Measurements from ENCODE around the gene TESPA1.
"Not testable (repeated sequence)": the region's sequence is repeated elsewhere in the genome, so short reads cannot be mapped to it uniquely, and the experiment has no call there.

The TESPA1 gene

DNA sequence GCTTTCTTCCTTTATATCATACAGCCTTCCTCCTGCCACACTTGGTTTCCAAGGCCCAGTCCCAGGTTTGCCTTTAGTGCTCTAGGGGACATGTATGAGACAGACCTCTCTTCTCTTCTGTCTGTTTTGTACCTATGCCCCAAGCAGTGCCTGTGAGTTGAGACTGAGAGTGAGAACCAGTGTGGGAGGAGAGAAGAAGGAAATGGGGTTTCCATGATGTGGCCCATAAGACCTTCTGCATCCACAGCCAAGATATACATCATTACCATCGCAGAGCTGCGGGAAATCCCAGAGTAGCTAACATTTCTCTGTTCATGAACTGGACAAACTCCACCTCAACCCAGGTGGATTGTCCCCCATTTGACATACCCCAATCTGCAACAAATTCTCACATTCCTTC lies 2.8 kb downstream of the TESPA1 start:
- DNase-seq, result no peak

DNA sequence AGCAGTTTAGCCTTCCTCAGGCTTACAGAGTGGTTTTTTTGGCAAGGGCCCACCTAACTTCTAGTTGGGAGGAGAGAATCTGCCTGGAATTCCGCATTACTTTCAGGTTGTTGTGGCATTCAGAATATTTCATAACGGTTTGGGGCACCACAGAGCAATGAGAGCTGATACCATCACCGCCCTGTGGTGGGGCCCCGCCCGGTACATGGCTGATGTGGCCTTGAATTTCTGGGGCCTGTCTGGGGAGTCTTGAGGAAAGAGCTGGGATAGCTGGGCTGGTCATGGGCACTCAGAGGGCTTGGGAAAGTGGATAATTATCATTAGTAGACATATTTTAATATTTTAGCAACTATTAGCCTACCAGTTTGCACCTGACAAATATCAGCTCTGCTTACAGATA lies 4.2 kb downstream of the TESPA1 start:
- no peak for DNase-seq

DNA sequence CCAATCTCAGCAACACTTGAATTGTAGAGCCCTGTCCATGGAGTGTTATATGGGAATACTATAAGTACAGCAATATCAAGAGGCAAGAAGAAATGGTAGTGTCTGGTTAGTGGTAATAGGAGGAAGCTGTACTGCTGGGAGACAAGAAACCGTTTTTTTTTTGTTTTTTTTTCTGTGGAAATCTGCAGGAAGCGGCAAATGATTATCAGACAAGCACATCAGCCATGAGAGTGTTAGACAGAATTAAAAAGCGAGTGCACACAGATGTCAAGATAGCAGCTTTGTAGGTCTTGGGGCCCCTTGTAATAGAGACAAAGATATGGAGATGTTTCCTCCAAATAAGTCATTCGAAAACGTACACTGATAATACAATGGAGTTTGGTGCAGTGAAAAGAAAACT lies 6.7 kb downstream of the TESPA1 start:
- DNase-seq, result no peak

DNA sequence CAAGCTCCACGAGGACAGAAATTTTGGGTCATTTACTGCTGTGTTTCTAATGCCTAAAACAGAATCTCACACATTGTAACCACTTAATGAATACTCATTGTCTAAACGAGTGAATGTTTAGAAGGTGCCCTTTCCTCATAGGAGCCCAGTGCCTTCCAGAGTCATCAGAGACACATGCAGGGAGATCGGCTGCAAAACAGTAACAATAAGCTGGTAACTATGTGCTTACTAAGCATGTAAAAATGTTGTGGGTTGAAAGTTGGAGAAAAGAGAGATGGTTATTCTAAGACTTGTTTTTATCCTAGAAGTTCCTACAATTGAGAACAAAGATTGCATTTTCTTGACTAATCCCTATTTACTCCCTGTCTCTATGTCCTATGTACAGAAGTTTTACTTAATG lies 7.4 kb downstream of the TESPA1 start:
- DNase-seq, result peak; percentile 60

DNA sequence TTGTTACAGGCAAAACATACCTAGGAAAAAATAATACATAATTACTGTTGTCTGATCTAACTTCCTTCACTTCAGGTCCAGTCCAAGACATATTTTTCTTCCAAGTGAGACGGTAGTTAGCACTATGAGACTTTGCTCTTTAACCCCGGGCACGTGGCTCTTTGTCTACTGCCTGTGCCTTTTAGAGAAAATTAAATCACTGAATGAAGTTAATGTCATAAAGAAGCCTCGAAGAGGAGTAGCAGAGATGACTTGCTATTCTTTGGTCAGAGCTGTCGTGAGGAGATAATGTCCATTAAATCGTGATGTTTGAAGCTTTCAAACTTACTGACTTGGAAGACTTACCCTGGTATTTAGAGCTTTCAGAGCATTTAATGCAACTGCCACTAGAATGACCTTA lies 8.7 kb downstream of the TESPA1 start:
- DNase-seq, result no peak

DNA sequence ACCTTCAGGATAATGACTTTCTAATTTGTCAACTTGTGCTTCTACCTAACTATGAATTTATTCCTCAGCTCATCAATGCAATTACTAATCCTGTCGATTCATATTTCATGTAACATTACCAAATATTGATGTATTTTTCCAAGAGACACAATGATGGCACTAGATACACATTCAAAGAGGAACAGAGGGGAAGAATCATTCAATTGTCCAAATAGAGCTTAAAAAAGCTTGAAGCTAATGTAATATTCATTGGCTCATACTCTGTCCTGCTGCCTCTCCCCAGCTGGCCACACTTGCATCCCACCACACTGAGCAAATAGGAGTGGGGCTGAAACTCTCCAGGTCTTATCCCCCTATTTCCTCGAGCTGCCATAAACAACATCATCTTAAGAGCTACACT lies 9.3 kb downstream of the TESPA1 start:
- no peak for DNase-seq

DNA sequence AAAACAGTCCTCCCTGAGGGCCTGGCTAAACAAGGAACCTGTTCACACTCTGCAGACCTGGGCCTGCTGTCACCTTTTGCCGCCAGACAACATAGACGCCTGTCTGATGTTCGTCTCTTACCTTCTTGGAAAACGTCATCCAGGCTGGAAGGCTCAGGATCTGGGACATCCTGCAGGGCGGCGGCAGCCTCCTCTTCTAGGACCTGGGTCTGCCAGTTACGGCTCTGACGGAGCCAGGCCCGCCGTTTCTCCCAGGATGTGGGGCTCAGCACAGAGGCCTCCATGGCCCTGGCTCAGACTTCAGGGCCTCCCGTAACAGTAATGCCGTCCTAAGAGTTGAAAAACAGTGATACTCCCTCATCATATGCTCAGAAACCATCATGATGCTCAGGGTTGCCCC lies 10.3 kb downstream of the TESPA1 start:
- no peak for DNase-seq

DNA sequence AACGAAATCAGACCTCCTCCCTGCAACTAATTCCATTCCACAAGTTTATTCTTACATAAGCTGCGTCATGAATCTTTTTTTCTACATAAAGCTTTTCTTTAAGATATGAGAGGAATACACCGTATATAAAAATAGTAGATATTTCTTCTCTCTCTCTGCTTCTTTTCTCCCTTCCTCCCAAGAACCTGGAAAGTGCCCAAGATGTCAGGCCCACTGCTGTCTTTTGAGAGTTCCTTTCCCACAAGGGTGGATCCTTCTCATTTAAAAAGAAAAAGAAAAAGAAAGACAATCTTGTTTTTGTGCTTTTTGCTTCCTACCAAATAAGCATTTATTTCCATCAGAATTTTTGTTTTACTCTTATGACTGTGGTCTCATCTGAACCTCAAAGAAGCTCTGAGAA lies 11.0 kb downstream of the TESPA1 start:
- DNase-seq, result no peak

DNA sequence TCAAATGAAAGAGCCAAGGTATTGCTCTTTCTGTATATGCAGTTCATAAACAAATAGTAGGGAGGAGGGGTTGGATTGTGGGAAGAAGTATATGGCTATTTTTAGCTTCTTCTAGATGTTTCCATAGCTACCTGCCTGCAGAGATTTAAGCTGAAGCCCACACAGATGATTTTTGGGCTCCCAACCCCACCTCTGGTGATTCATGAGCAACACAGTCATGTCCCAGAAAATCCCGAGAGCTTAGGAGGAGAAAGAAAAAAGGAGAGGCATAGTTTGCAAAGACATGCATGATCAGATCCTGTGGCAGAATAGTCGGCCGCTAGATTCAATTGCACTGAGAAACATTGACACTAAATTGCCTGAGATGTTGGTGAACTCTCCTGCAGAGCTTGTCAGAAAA lies 13.8 kb downstream of the TESPA1 start:
- DNase-seq, result no peak

DNA sequence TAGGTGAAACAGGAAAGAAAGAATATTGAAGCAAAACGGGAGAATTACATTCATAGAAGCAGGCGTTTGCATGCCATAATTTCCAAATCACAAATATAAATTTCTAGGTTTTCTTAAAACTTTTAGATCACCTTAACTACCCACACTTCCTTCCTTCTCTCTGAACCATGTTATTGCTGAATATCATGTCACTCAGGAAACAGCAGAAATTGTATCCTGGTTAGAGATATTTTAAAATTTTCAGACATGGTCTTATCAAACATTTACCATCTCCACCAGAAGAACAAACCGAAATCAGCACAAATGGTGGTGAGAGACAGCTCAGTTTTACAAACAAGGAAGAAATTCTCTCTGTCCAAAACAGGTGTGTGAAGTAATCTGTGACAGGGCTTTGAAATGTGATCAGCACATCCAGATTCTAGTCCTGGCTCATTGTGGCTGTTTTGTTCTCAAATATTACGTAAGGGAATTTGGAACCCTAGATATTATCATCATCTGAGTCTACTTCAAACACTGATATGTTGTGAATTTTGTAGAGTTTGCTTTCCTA lies 16.3 kb downstream of the TESPA1 start:
- no peak for DNase-seq

DNA sequence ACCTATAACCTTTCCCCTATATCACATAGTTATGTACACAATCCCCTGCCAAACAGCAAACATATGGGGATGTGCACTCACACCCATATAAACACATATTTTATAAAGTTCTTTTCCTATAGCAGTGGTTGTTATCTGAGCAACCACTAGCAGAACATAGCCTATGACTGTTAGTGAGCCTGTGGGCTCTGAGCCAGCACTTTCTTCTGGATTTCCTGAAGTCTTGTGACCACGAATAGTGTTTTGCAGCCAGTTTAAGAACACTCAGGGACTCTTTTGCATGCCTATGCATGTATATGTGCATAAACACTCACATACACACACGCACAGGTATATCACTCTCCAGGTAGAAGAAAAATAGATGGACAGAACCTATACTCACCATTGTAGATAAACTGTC lies 17.1 kb downstream of the TESPA1 start:
- no peak for DNase-seq

DNA sequence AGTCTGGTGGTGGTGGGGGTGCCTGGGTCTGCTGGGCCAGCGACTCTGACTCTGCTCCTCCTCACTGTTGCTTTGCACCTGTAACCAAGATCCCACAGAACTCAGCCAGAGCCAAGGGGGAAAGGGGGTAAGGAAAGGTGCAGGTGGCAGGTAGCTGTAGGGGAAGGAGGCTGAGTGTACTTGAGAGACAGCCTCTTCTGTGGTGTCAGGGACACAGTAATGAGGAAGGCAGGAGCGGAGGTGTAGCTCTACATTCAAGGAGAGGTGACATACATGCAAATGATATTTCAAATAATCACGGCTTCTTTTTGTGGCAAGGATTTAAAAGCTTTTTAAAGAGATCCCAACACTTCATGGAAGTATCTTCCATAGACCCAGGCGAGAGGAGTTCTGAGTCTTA lies 23.4 kb downstream of the TESPA1 start:
- DNase-seq, result no peak

DNA sequence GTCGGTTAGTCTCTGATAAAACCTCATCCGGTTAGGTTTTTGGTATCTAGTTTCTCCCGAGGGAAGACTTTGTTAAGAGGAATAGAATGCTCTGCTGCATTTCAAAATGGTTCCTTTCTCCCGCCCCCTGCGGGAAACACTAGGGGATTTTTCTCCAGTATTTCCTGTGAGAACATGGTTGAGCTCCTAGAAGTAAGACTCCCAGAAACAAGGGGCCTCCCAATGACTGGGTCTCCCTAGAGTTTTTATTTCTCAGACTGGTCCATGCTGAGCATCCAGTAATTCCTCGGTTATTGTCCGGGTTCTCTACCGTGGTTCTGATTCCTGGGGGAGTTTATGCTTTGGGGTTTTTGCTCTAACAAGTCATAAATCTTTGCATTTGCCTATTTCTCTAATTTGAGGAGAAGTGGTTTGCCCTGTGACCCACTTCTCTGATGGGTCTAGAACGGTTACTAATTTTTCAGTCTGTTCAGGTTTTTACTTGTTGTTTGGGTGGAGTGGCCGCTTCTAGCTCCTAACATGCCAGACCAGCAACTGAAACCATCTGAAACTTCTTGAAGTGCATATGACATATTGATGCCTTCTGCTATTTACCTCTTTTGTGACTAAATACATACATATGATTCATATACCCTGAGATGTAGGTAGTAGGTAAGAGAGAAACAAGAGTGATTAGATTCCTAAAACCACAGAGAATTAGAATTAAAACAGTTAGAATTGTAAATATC lies 25.1 kb downstream of the TESPA1 start:
- DNase-seq, result no peak

DNA sequence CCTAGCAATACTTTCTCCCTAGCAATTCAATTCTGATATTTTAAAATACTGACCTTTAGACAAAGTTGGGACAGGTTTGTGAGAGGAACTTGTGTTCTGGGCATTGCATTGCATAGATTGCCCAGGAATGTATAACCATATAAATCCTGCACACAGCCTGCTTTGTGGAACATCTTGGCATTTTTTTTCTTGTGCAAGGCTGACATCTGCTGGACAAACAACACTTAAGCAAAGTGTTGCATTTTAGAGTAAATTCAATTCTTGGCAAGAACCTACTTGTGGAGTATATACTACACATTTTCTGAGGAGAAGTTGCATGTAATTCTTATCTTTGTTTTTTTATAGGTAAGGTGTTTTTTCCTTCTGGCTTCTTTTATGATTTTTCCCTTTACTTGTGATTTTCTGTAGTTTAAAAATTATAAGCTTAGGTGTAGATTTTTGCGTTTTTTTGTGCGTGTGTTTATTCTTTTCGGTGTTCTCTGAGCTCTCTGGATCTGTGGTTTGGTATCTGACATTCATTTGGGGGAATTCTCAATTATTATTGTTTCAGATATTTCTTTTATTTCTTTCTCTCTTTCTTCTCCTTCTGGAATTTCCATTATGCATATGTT lies 26.4 kb downstream of the TESPA1 start:
- peak; percentile 48 for DNase-seq

DNA sequence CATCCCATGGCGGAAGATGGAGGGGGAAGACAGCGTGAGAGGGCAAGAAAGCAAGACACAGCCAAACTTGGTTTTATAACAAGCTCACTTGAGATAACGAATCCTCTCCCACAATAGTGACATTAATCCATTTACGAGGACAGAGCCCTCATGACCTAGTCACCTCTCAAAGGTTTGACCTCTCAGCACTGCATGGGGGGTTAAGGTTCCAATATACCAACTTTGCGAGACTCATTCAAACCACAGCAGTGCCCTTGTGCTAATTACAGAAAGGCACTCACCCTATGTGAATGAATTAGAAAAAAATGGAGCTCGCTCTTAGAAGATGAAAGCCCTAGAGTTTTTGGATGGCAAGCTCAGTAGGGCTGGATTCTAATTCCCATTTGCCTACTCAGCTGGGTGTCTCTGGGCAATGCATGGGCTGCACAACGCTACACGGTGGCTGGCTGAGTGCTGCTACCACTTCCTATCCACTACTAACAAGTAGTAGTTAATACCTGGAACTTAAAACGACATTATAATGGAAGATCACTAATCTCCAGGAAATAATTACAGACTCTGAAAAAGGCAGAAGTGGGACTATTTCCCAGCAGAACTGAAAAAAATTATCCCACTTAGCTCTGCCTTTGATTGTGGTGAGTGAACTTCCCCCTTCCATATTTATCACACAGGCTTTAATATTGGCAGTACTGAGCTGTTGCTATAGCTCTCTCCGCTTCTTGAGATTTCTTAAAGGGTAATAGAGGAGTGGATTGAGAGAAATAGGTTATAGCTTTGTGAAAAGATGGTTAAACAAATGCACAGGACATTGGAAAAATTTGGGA lies 27.5 kb downstream of the TESPA1 start:
- DNase-seq, result no peak

DNA sequence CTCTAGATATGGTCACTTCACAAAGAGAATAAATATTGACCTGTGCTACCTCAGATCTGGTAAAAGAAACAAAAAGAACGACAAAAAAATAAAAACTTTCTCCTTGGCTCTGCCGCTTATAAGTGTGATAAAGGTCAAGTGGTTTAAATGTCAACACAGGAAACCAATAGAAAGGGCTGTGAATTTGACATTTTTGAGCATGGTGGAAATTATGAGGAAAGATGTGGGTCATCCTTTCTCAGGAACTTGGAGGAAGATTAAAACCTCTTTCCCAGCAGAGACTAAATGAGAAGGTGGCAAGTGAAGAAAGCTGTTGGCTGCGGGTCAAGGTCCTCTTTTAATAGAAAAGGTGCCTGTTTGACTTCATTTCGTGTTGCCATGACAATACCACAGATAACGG lies 28.2 kb downstream of the TESPA1 start:
- DNase-seq, result no peak

DNA sequence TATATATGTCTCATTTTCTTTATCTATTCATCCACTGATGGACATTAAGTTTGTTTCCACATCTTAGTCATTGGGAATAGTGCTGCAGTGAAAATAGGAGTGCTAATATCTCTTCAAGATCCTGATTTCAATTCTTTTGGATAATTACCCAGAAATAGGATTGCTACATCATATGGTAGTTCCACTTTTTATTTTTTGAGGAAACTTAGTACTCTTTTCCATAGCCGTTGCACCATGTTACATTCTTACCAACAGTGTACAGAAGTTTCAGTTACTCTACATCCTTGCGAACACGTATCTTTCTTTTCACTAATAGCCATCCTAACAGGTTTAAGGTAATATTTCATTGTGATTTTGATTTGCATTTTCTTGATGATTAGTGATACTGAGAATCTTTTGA lies 29.8 kb downstream of the TESPA1 start:
- DNase-seq, result no peak

DNA sequence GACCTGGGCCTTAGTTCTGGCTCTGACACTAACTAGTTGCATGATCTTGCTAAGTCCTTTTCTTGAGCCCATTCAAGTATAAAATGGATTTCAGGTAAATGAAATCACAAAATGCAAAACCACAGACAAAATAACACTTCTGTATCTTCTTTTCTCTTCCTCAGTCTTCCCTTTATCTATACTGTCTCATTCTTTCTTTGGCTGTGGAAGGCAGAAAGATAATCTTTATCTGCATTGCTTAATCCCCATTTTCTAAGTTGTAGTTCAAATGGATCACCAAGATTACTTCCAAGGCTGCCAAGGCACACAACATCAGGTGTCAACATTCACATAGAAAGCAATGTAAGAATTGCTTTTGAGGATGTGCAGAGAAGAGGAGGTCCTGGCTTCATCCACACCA lies 30.3 kb downstream of the TESPA1 start:
- no peak for DNase-seq

DNA sequence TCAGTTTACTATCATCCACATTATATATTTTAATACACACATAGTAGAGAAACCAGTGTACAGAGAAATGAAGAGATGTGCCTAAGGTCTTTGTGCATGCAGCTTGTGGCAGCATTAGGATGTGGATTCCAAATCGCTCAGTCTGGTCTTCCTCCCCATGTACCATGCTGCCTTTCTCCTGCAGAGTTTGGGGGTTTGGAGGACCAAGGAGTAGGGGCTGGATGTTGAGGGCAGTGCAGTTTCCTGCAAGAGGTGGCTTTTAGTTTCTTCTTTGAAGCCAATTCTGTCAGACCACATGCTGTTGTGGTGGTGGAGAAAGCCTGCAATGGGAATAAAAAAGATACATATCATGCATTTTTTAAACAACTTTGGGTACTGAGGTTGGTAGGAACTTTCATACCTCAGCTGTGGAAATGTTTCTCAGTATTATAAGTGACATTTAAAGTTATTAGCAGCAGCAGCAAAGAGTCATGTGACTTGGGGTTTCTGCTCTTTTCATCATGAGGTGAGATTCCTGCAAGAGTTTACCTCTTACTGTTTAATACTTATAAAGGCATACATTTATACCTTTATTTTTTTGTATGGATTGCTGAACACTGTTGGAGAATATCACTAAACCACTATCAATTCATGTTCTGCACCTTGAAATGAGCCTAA lies 34.4 kb downstream of the TESPA1 start:
- no peak for DNase-seq

DNA sequence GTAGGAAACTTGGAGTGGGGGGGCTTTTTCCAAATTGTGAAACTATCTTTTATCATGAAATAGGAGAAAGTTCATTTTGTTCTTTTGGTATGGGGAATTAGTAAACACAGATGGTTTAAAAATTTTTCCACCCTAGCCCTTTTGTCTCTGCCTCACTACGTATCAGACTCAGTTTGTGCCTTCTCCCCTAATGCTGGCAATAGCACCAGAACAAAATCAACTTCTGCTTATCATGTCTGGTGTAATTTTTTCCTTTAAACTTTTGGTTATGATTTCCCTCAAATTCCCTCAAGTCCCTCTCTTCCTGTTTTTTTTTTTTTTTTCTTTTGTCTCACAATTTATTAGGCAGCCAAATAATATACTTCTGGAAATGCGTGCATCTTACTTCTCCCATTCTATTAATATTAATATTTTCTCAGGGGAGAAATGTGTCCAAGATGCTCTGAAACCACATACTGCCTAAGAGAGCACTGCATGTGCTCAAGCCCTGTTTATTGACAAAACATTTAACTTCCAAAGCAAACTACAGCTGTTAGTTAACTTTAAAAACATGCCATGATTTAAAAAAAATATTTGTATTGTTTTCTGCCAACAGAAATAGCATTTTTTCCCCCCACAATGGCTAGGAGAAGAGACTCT lies 35.4 kb downstream of the TESPA1 start:
- no peak for DNase-seq

DNA sequence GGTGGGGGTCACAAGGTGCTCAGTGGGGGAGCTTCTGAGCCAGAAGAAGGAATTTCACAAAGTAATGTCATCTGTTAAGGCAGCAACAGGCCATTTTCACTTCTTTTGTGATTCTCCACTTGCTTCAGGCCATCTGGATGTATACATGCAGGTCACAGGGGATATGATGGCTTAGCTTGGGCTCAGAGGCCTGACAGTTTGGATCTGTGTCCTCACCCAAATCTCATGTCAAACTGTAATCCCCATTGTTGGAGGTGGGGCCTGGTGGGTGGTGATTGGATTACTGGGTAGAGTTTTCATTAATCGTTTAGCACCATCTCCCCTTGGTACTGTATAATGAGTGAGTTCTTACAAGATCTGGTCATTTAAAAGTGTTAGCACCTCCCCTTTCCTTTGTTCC lies 36.4 kb downstream of the TESPA1 start:
- no peak for DNase-seq

DNA sequence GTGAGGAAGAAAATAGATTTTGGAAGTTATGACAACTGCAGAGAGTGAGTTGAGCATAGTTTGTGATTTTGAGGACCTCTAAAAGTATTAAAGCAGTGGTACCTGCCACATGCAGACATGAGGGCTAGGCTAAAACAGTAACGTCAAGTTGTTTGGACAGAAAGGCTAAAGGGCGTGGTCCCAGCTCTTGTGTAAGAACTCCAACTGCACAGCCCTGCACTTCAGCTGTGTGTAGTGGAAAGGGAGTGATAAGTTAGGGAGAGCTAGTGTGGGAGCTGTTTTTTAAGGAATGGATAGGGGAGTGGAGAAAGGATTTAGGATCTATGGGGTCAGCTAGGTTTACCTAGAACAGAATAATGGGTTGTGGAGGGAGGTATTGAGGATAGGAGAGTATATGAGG lies 39.5 kb downstream of the TESPA1 start:
- DNase-seq, result no peak

DNA sequence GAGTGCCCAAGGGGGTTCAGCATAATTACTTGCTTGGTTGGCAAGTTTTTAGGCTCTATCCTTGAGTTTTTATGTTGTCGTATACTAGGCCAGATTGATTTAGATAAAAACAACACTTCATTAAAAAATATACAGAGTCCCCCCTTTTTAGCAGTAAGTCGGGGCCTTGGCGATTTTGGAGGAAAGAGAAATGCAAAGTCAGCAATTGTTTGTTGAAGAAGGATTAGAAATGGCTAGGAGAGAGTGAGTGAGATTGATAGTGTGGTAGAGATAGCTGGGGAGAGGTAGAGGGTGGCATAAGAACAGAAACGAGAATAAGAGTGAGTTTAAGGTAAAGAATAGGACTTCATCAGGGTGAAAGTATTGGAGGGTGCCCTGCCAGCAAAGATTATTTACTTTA lies 41.3 kb downstream of the TESPA1 start:
- DNase-seq, result not testable (repeated sequence)
